ENCODE data around the gene MPRIP. TPM values are rescaled to one million over a fixed set of nuclear protein-coding genes. Genes with fewer than 3 reads are reported as not detected.
A peak's percentile ranks its signal among the peaks of the same experiment; 100 is the strongest.

MPRIP gene
- polyA plus RNA-seq, 1 donor from 2014 or later = 47.3 TPM

- H3K9me3 ChIP-seq (ENCODE audit: low read length) = no peaks in the 10 kb centered on the region
- no peak overlapping the region for H3K27ac ChIP-seq (ENCODE audit: low read length)
- no peak overlapping the region for H3K4me3 ChIP-seq (ENCODE audit: low read length)
- no peaks in the 10 kb centered on the region for H3K9me2 ChIP-seq (ENCODE audit: insufficient read depth, low read length)
- no peak overlapping the region for H3K4me2 ChIP-seq (ENCODE audit: low read length)
- H3F3A ChIP-seq (ENCODE audit: insufficient read depth, low read length, poor library complexity, severe bottlenecking) = no peaks in the 10 kb centered on the region
- H3K9ac ChIP-seq (ENCODE audit: low read length) = no peak overlapping the region
- no peaks in the 10 kb centered on the region for H3K27me3 ChIP-seq (ENCODE audit: insufficient read depth, low read depth, low read length)
- TF ChIP-seq CTCF (IDR thresholded peaks at IDR 0.05; ENCODE audit: poor library complexity, severe bottlenecking) (no peak), EZH2 (IDR thresholded peaks at IDR 0.05; ENCODE audit: borderline replicate concordance, insufficient read depth, low read length, poor library complexity, severe bottlenecking) (no peak), POLR2AphosphoS5 (IDR thresholded peaks at IDR 0.05) (no peak), RAD21 (conservative IDR thresholded peaks at IDR 0.05) (no peak), MXI1 (conservative IDR thresholded peaks at IDR 0.05; ENCODE audit: poor library complexity, severe bottlenecking) (no peak), REST (IDR thresholded peaks at IDR 0.05; ENCODE audit: borderline replicate concordance) (no peak), EP300 (conservative IDR thresholded peaks at IDR 0.05; ENCODE audit: poor library complexity, severe bottlenecking) (no peak), SMC3 (conservative IDR thresholded peaks at IDR 0.05; ENCODE audit: poor library complexity) (no peak), TAF1 (IDR thresholded peaks at IDR 0.05; ENCODE audit: low read depth) (no peak)
- peaks cover 27% of the 10 kb centered on the region for H3K79me2 ChIP-seq (replicated peaks; ENCODE audit: insufficient read depth, low read length)
- no peaks in the 10 kb centered on the region for H3K36me3 ChIP-seq (ENCODE audit: insufficient read depth, low read length)
- no peaks in the 10 kb centered on the region for H4K20me1 ChIP-seq (ENCODE audit: insufficient read depth)
- H2AFZ ChIP-seq (ENCODE audit: low read depth, low read length) = no peak overlapping the region
Measured at GRCh38 chr17:17120701-17121100, 78.4 kb downstream of the MPRIP start.

- Histone ChIP-seq H4K20me1 (ENCODE audit: insufficient read depth) (no peaks in the 10 kb centered on the region), H3K9me2 (ENCODE audit: insufficient read depth, low read length) (no peaks in the 10 kb centered on the region), H3F3A (ENCODE audit: insufficient read depth, low read length, poor library complexity, severe bottlenecking) (no peaks in the 10 kb centered on the region), H3K9ac (ENCODE audit: low read length) (no peak overlapping the region), H3K4me2 (ENCODE audit: low read length) (no peak overlapping the region), H3K27ac (ENCODE audit: low read length) (no peak overlapping the region), H2AFZ (ENCODE audit: low read depth, low read length) (no peak overlapping the region), H3K9me3 (ENCODE audit: low read length) (no peaks in the 10 kb centered on the region), H3K4me3 (ENCODE audit: low read length) (no peak overlapping the region), H3K79me2 (replicated peaks; ENCODE audit: insufficient read depth, low read length) (peaks cover 27% of the 10 kb centered on the region), H3K36me3 (ENCODE audit: insufficient read depth, low read length) (no peaks in the 10 kb centered on the region), H3K27me3 (ENCODE audit: insufficient read depth, low read depth, low read length) (no peaks in the 10 kb centered on the region)
- peak; percentile 19 for TF ChIP-seq SMC3 (conservative IDR thresholded peaks at IDR 0.05; ENCODE audit: poor library complexity)
- TF ChIP-seq TAF1 (IDR thresholded peaks at IDR 0.05; ENCODE audit: low read depth) = no peak
- peak; percentile 15 for TF ChIP-seq RAD21 (conservative IDR thresholded peaks at IDR 0.05)
- peak; percentile 39 for TF ChIP-seq CTCF (IDR thresholded peaks at IDR 0.05; ENCODE audit: poor library complexity, severe bottlenecking)
- TF ChIP-seq EP300 (conservative IDR thresholded peaks at IDR 0.05; ENCODE audit: poor library complexity, severe bottlenecking) = no peak
Measured at GRCh38 chr17:17121162-17121561, 78.9 kb downstream of the MPRIP start.
